ENCODE results near the gene GFI1.

- no peak for TF ChIP-seq CTCF (IDR thresholded peaks at IDR 0.05)
- no peak for TF ChIP-seq POLR2AphosphoS5 (IDR thresholded peaks at IDR 0.05)
- TF ChIP-seq EP300 (IDR thresholded peaks at IDR 0.05): no peak
- TF ChIP-seq POLR2A (IDR thresholded peaks at IDR 0.05): no peak
Observed at GRCh38 chr1:92516574-92516973, 29.8 kb upstream of the GFI1 start.

Data from sigmoid colon (tissue), 4 donors.